CD4-positive, alpha-beta T cell (primary cell): Measurements from ENCODE around the gene ZNF77. TPM values are rescaled to one million over a fixed set of nuclear protein-coding genes. Genes with fewer than 3 reads are reported as not detected.

Source experiments
- ATAC-seq: fragments of 200-7000 bp; cut with Tn5 transposase; one replicate; pipeline ENCODE4 v1.10.0; 2022; ENCODE audit warnings: mild to moderate bottlenecking; ENCODE audit not compliant: poor library complexity
- CTCF ChIA-PET: fragments of 350-600 bp; sonication (Branson Sonifier 250); formaldehyde crosslinking; loops from one replicate; lab custom pipeline; 2021; ENCODE audit warnings: antibody characterized with exemption, inconsistent platforms; lab: Charles Lee
- POLR2A ChIA-PET: fragments of 350-600 bp; sonication (Branson Sonifier 250); formaldehyde crosslinking; loops from one replicate; lab custom pipeline; 2021; ENCODE audit warnings: antibody characterized with exemption, inconsistent platforms; lab: Charles Lee
- DNase-seq, 14 experiments: peaks; one replicate each; pipeline ENCODE4 v3.0.0-alpha.2; 2013 to 2020; ENCODE audit warnings: mixed read lengths in 2 of 14
- H3K27ac ChIP-seq, 2 donors: one replicate each; pipeline versions ENCODE4 v1.5.1 to v1.7.0; 2013; ENCODE audit warnings: low read length in 2 of 2, low read depth in 1 of 2, mild to moderate bottlenecking in 1 of 2
- H3K27me3 ChIP-seq, 2 experiments: 1 replicate in 1 of 2; 2 replicates in 1 of 2; pipeline versions ENCODE4 v1.6.1 to v1.7.0; 2013; ENCODE audit warnings: low read length in 2 of 2, control low read depth in 1 of 2, mild to moderate bottlenecking in 1 of 2, moderate library complexity in 1 of 2; ENCODE audit not compliant: insufficient read depth in 2 of 2, control insufficient read depth in 1 of 2
- H3K36me3 ChIP-seq: one replicate; pipeline ENCODE4 v1.6.1; 2013; ENCODE audit warnings: low read length, control low read depth; ENCODE audit not compliant: insufficient read depth
- H3K4me1 ChIP-seq: one replicate; pipeline ENCODE4 v1.6.1; 2013; ENCODE audit warnings: low read length, control low read depth; ENCODE audit not compliant: insufficient read depth
- H3K4me3 ChIP-seq: one replicate; pipeline ENCODE4 v1.5.1; 2013; ENCODE audit warnings: mild to moderate bottlenecking, low read length, moderate library complexity
- H3K9me3 ChIP-seq, 2 experiments: 1 replicate in 1 of 2; 2 replicates in 1 of 2; pipeline versions ENCODE4 v1.6.1 to v1.7.0; 2013; ENCODE audit warnings: low read length in 2 of 2, mild to moderate bottlenecking in 2 of 2, control low read depth in 1 of 2, moderate library complexity in 1 of 2; ENCODE audit not compliant: control insufficient read depth in 1 of 2, insufficient read depth in 1 of 2
- H3K27ac Mint-ChIP-seq: one replicate; pipeline ENCODE4 v1.8.0; 2020; ENCODE audit warnings: mixed read lengths
- H3K27me3 Mint-ChIP-seq: one replicate; pipeline ENCODE4 v1.8.0; 2021; ENCODE audit warnings: mixed read lengths
- H3K36me3 Mint-ChIP-seq: one replicate; pipeline ENCODE4 v1.8.0; 2021; ENCODE audit warnings: low read depth, mixed read lengths
- H3K4me1 Mint-ChIP-seq: one replicate; pipeline ENCODE4 v1.8.0; 2021; ENCODE audit warnings: low read depth, mixed read lengths
- H3K4me3 Mint-ChIP-seq: one replicate; pipeline ENCODE4 v1.8.0; 2020; ENCODE audit warnings: mild to moderate bottlenecking, mixed read lengths
- H3K9me3 Mint-ChIP-seq: one replicate; pipeline ENCODE4 v1.8.0; 2020; ENCODE audit warnings: mixed read lengths
- intact Hi-C, 2 experiments: fragments of 100-400 bp; cut with DNase I in 1 of 2; cut with micrococcal nuclease in 1 of 2; formaldehyde crosslinking; loops; one replicate each; pipeline versions ENCODE4 v1.15.1 to v1.9.0; 2023 to 2025; cut with DNase I, micrococcal nuclease
- total RNA-seq, 174 experiments: library from RNA in 2 of 174; stranded (reverse) in 2 of 174; gene quantifications; one replicate each; pipeline ENCODE4 v1.2.3 and lab custom pipeline; 2021 to 2026
- TF ChIP-seq, protein P1 (sequence below): fragments of 200-600 bp; IDR thresholded peaks from one replicate; pipeline ENCODE4 v1.8.0; 2022; ENCODE audit warnings: antibody characterized with exemption, mild to moderate bottlenecking

The ZNF77 gene
- total RNA-seq, 2 experiments from 2014 or later = 2.0 to 2.4 TPM

DNA sequence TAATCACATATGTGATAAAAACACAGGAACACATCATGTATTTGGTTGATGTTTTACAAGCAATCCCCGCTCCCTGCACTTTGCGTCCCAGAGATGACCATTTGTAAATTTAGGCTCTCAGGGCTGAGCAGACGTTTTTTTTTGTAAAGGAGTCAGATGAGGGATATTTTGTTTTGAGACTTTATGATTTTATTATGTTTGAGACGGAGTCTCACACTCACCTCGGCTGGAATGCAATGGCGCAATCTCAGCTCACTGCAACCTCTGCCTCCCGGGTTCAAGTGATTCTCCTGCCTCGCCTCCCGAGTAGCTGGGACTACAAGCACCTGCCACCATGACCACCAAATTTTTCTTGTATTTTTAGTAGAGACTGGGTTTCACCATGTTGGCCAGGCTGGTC, 34.0 kb upstream of the ZNF77 start:
- Histone ChIP-seq H3K9me3 (peaks cover 0 to 5% of the 10 kb centered on the region in 2 experiments), H3K4me3 (no peak overlapping the region), H3K36me3 (no peaks in the 10 kb centered on the region), H3K27me3 (peaks cover 3 to 13% of the 10 kb centered on the region in 2 experiments), H3K27ac (no peak overlapping the region), H3K4me1 (peaks cover 33% of the 10 kb centered on the region)
- peaks cover 7% of the 10 kb centered on the region for H3K36me3 Mint-ChIP-seq
- peaks cover 20% of the 10 kb centered on the region for H3K27me3 Mint-ChIP-seq
- H3K9me3 Mint-ChIP-seq = no peaks in the 10 kb centered on the region
- TF ChIP-seq, protein P1, sequence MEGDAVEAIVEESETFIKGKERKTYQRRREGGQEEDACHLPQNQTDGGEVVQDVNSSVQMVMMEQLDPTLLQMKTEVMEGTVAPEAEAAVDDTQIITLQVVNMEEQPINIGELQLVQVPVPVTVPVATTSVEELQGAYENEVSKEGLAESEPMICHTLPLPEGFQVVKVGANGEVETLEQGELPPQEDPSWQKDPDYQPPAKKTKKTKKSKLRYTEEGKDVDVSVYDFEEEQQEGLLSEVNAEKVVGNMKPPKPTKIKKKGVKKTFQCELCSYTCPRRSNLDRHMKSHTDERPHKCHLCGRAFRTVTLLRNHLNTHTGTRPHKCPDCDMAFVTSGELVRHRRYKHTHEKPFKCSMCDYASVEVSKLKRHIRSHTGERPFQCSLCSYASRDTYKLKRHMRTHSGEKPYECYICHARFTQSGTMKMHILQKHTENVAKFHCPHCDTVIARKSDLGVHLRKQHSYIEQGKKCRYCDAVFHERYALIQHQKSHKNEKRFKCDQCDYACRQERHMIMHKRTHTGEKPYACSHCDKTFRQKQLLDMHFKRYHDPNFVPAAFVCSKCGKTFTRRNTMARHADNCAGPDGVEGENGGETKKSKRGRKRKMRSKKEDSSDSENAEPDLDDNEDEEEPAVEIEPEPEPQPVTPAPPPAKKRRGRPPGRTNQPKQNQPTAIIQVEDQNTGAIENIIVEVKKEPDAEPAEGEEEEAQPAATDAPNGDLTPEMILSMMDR = no peak
- peaks cover 17% of the 10 kb centered on the region for H3K4me1 Mint-ChIP-seq
- H3K27ac Mint-ChIP-seq = no peak overlapping the region
- DNase-seq (no peak), ATAC-seq (no peak)
- CTCF ChIA-PET = no interaction called here
- POLR2A ChIA-PET = interaction anchor here (1.2 kb wide), 1 partner anchor 57 kb away, joined by 3 read pairs; no protein-coding TSS in a partner anchor
- intact Hi-C loops = loop anchor here in 1 of 2 experiments (10.0 kb wide), 1 partner anchor 56 kb away; no protein-coding TSS in a partner anchor
- no peak overlapping the region for H3K4me3 Mint-ChIP-seq

- H3K4me1 Mint-ChIP-seq = peaks cover 17% of the 10 kb centered on the region
- H3K27me3 Mint-ChIP-seq = peaks cover 17% of the 10 kb centered on the region
- no peak for DNase-seq
- peaks cover 3 to 8% of the 10 kb centered on the region in 2 experiments for H3K27me3 ChIP-seq
- intact Hi-C loops = loop anchor here in 1 of 2 experiments (10.0 kb wide), 1 partner anchor 57 kb away; no protein-coding TSS in a partner anchor
- no peak overlapping the region for H3K4me3 Mint-ChIP-seq
- peaks cover 7% of the 10 kb centered on the region for H3K36me3 Mint-ChIP-seq
- ChIA-PET POLR2A (interaction anchor here (1.0 to 2.2 kb wide), 3 partner anchors 58 to 82 kb away, joined by 3 to 25 read pairs (median 3); no protein-coding TSS in a partner anchor), CTCF (interaction anchor here (1.5 kb wide), 1 partner anchor 126 kb away, joined by 4 read pairs; no protein-coding TSS in a partner anchor)
- H3K27ac Mint-ChIP-seq = no peak overlapping the region
- no peak overlapping the region for H3K4me3 ChIP-seq
- peaks cover 0 to 5% of the 10 kb centered on the region in 2 experiments for H3K9me3 ChIP-seq
- H3K9me3 Mint-ChIP-seq = no peaks in the 10 kb centered on the region
- no peak overlapping the region for H3K27ac ChIP-seq
- no peak for ATAC-seq
- H3K4me1 ChIP-seq = peaks cover 32% of the 10 kb centered on the region
- no peaks in the 10 kb centered on the region for H3K36me3 ChIP-seq
- TF ChIP-seq, protein P1 = no peak
Measured at GRCh38 chr19:2978166-2978767, 33.5 kb upstream of the ZNF77 start.

DNA sequence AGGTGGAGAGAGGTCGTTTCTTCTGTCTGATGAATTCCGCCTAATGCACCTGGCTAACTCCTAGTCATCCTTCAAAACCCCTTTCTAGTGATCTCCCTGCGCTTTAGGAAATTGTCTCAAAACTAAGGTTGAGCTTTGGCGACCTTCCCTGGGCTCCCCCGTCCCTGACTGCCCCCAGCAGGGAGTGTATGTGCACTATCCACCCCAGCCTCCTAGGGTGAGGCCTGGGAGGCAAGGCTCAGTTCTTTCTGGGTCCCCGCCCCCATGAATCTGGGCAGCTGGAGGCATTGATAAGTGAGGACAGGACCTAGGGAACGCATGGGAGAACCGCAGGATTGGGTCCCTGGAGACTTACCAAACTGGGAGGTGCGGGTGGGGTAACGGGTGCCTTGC, 33.0 kb upstream of the ZNF77 start:
- Histone ChIP-seq H3K27me3 (peaks cover 3 to 6% of the 10 kb centered on the region in 2 experiments), H3K4me3 (peak overlapping the region; percentile 16), H3K4me1 (peaks cover 32% of the 10 kb centered on the region), H3K27ac (no peak overlapping the region), H3K9me3 (peaks cover 0 to 5% of the 10 kb centered on the region in 2 experiments), H3K36me3 (no peaks in the 10 kb centered on the region)
- intact Hi-C loops = loop anchor here (1.0 to 10.0 kb wide), 3 partner anchors 57 to 84 kb away; no protein-coding TSS in a partner anchor
- Mint-ChIP-seq H3K9me3 (no peaks in the 10 kb centered on the region), H3K27me3 (peaks cover 14% of the 10 kb centered on the region), H3K4me1 (peaks cover 17% of the 10 kb centered on the region), H3K27ac (peak overlapping the region; percentile 86), H3K36me3 (peaks cover 7% of the 10 kb centered on the region), H3K4me3 (peak overlapping the region; percentile 63)
- ATAC-seq = no peak
- ChIA-PET POLR2A (interaction anchor here (0.6 to 2.7 kb wide), 6 partner anchors 27 to 1103 kb away, joined by 3 to 25 read pairs (median 4); no protein-coding TSS in a partner anchor), CTCF (interaction anchor here (1.5 kb wide), 1 partner anchor 126 kb away, joined by 4 read pairs; no protein-coding TSS in a partner anchor)
- DNase-seq = peak in 2 of 14 experiments; percentile 14 to 35
- TF ChIP-seq, protein P1 = no peak
